ENCODE measurements around the gene ZNF689. TPM values are rescaled to one million over a fixed set of nuclear protein-coding genes. Genes with fewer than 3 reads are reported as not detected.

ZNF689 gene
- polyA plus RNA-seq, 2 of the 4 experiments (the other 2 are of a cell fraction): 6.8 to 7.4 TPM

- FAIRE-seq (no peak), DNase-seq (ENCODE audit: low read depth in 1 of 2, low spot score in 1 of 2) (no peak), ATAC-seq (no peak)
- Histone ChIP-seq H3K4me3 (no peak overlapping the region), H3K4me1 (peaks cover 20% of the 10 kb centered on the region), H3K9me3 (no peaks in the 10 kb centered on the region), H3K4me2 (no peak overlapping the region), H3K27ac (no peak overlapping the region)
- 95% methylated on average over 18 of the region's 18 CpGs for WGBS (ENCODE audit: missing lambda C conversion rate)
- ChIA-PET CTCF (interaction anchor here (1.3 to 2.1 kb wide), 2 partner anchors 19 to 26 kb away, joined by 5 to 8 read pairs; no protein-coding TSS in a partner anchor), POLR2A (interaction anchor here (0.6 kb wide), 1 partner anchor 97 kb away, joined by 3 read pairs; no protein-coding TSS in a partner anchor)
- TF ChIP-seq KDM1A (IDR thresholded peaks at IDR 0.05; ENCODE audit: low read depth) (no peak), E2F6 (IDR thresholded peaks at IDR 0.05; ENCODE audit: borderline replicate concordance, low read depth) (no peak)
These were observed 44.7 kb upstream of the ZNF689 start for GRCh38 chr16:30654856-30655255.

GRCh38 chr16:30652718-30653117 lies 42.5 kb upstream of the ZNF689 start:
- Histone ChIP-seq H3K9me3 (no peaks in the 10 kb centered on the region), H3K4me2 (peak overlapping the region; percentile 91), H3K27ac (peak overlapping the region in 1 of 2 experiments; percentile 96; a peak in 1 of 6 replicates), H3K4me1 (peaks cover 20% of the 10 kb centered on the region), H3K4me3 (no peak overlapping the region)
- POLR2A ChIA-PET: no interaction called here
- ATAC-seq (no peak), FAIRE-seq (no peak), DNase-seq (ENCODE audit: low read depth in 1 of 2, low spot score in 1 of 2) (no peak)
- CTCF ChIA-PET: interaction anchor here (0.8 to 4.2 kb wide), 6 partner anchors 10 to 223 kb away, joined by 3 to 26 read pairs (median 6); partner anchors contain the start of gene DCTPP1
- TF ChIP-seq POLR2A (IDR thresholded peaks at IDR 0.05; ENCODE audit: low read length): no peak
- no peak for TF ChIP-seq CBX8 (IDR thresholded peaks at IDR 0.05)
- TF ChIP-seq NFE2L2 (conservative IDR thresholded peaks at IDR 0.05; ENCODE audit: low read length): no peak
- TF ChIP-seq CHD2 (IDR thresholded peaks at IDR 0.05; ENCODE audit: low read length, partially characterized antibody): no peak
- TF ChIP-seq MAZ (IDR thresholded peaks at IDR 0.05; ENCODE audit: borderline replicate concordance, low read depth, low read length): no peak
- no peak for TF ChIP-seq POLR2AphosphoS2 (conservative IDR thresholded peaks at IDR 0.05; ENCODE audit: low read length)
- TF ChIP-seq RAD21 (conservative IDR thresholded peaks at IDR 0.05 in 1 of 2, IDR thresholded peaks at IDR 0.05 in 1 of 2): no peak
- no peak for TF ChIP-seq CTCF (IDR thresholded peaks at IDR 0.05)
- TF ChIP-seq HEYL (CRISPR knock-in tag; IDR thresholded peaks at IDR 0.05): no peak
- no peak for TF ChIP-seq BCL3 (IDR thresholded peaks at IDR 0.05)
- TF ChIP-seq CBX2 (IDR thresholded peaks at IDR 0.05; ENCODE audit: borderline replicate concordance, low read depth): no peak
- TF ChIP-seq ESRRA (IDR thresholded peaks at IDR 0.05; ENCODE audit: borderline replicate concordance, low read length): no peak
- TF ChIP-seq SREBF2 (IDR thresholded peaks at IDR 0.05): no peak
- no peak for TF ChIP-seq MAX (IDR thresholded peaks at IDR 0.05)
- TF ChIP-seq HES2 (IDR thresholded peaks at IDR 0.05): no peak
- no peak for TF ChIP-seq CEBPB (IDR thresholded peaks at IDR 0.05)
- TF ChIP-seq RNF2 (IDR thresholded peaks at IDR 0.05; ENCODE audit: borderline replicate concordance, low read depth): no peak
- TF ChIP-seq PBX3 (IDR thresholded peaks at IDR 0.05): no peak
- no peak for TF ChIP-seq HMGXB4 (CRISPR knock-in tag; IDR thresholded peaks at IDR 0.05; ENCODE audit: borderline replicate concordance)
- TF ChIP-seq GATA3 (IDR thresholded peaks at IDR 0.05; ENCODE audit: borderline replicate concordance): no peak
- WGBS (ENCODE audit: missing lambda C conversion rate): 94% methylated on average over 16 of the region's 18 CpGs

All from A549 (cell line).